Ecto neural progenitor cell (in vitro differentiated cells): Measurements from ENCODE around the gene EPHA8.

Source experiments
- DNase-seq: peaks from one replicate; pipeline ENCODE4 v3.0.0-alpha.2; 2018; ENCODE audit warnings: low spot score

EPHA8 gene

DNA sequence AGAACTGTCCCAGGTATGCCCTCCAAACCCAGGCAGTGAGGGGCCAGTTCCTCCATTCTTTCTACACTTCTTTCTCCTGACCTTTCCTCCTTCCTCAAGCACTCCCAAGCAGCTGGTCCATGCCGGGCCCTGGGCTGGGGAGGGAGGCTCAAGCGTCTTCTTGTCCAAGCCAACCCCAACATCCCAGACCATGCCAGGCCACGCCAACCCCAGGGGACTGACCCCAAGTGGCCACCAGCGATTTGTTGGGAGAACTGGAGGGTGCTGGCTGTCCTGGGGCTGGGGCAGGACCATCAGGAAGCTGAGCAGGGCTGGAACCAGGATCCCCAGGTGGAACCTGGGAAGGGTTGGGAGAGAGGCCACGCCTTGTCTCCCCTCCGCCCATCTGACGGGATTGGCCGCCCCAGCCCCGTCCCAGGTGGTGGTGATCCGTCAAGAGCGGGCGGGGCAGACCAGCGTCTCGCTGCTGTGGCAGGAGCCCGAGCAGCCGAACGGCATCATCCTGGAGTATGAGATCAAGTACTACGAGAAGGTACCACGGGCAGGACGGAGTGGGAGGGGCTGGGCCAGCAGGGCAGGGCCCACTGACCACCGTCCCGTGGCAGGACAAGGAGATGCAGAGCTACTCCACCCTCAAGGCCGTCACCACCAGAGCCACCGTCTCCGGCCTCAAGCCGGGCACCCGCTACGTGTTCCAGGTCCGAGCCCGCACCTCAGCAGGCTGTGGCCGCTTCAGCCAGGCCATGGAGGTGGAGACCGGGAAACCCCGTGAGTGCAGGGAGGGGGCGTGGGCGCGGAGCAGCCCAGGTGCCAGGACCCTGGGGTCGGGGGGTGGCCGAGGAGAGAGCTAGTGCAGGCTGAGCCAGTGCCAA lies 29.9 kb downstream of the EPHA8 start:
- DNase-seq, result no peak

DNA sequence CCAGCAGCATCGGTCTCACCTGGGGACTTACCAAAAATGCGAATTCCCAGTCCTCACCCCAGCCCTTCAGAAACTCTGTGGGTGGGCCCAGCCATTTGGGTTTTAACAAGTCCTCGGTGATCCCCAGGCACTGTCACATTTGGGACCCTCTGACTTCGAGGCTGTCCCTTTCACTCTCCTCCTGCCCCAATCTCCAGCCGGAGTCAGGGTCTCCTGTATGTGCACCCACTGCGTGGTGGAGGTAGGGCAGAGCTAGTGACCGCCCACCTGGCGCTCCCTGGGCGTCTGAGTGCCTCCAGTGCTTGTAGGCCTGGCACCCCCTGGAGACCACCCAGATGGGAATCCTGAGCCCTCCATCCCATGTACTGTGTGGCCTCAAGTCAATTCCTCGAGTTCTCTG lies 31.1 kb downstream of the EPHA8 start:
- no peak for DNase-seq

DNA sequence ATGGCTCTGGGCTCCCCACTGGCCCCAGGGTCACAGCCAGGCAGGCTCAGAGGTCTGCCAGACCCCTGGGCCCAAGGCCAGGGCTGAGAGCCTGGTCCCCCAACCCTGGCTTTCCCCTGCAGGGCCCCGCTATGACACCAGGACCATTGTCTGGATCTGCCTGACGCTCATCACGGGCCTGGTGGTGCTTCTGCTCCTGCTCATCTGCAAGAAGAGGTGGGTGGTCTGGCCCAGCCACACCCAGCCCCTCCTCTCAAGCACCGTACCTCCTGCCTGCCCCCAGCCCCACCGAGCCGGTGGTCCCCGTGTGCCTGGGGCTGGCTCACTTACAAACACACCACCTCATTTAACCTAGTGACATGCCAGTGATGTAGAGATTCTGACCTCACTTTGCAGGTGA lies 31.8 kb downstream of the EPHA8 start:
- DNase-seq, result no peak

DNA sequence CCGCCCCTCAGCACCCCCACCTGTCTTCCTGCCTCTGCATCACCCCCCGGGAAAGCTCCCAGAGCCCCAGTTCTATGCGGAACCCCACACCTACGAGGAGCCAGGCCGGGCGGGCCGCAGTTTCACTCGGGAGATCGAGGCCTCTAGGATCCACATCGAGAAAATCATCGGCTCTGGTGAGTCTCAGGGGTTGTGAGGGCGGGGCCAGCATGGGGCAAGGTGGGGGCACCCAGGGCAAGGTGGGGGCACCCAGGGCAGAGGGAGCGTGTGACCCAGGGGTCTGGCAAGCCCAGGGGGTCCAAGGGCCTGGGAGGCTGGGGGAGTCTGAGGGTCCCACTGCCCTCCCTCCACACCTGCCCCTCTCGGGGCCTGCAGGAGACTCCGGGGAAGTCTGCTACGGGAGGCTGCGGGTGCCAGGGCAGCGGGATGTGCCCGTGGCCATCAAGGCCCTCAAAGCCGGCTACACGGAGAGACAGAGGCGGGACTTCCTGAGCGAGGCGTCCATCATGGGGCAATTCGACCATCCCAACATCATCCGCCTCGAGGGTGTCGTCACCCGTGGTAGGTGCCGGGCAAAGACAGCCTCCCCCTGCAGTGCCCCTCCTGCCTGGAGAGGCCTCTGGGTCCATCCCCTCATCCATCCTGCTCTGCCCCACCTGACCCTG lies 34.1 kb downstream of the EPHA8 start:
- DNase-seq, result no peak

DNA sequence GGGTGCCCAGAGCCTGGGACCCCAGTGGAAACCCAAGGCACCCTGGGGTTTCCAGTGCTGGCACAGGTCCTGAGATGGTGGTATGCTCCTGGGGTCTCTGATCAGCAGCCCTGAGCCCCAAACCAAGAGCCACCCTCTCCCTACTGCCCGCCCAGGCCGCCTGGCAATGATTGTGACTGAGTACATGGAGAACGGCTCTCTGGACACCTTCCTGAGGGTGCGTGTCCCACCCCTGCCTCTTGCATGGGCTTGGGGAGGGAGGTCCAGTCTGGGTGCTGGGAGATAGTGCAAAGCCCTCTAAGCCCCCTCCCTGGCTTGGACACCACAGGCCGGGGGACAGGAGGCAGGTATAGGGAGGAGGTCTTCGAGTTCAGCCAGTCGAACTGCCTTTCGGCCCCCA lies 34.7 kb downstream of the EPHA8 start:
- no peak for DNase-seq

DNA sequence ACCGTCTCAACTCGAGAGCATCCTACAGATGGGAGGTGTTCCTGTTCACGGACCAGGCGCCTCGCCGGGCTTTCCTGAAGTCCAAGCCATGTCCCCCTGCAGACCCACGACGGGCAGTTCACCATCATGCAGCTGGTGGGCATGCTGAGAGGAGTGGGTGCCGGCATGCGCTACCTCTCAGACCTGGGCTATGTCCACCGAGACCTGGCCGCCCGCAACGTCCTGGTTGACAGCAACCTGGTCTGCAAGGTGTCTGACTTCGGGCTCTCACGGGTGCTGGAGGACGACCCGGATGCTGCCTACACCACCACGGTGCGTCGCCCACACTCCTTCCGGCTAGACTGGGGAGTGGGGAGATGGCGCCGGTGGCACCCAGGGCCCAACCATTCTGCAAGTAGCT lies 35.4 kb downstream of the EPHA8 start:
- no peak for DNase-seq

DNA sequence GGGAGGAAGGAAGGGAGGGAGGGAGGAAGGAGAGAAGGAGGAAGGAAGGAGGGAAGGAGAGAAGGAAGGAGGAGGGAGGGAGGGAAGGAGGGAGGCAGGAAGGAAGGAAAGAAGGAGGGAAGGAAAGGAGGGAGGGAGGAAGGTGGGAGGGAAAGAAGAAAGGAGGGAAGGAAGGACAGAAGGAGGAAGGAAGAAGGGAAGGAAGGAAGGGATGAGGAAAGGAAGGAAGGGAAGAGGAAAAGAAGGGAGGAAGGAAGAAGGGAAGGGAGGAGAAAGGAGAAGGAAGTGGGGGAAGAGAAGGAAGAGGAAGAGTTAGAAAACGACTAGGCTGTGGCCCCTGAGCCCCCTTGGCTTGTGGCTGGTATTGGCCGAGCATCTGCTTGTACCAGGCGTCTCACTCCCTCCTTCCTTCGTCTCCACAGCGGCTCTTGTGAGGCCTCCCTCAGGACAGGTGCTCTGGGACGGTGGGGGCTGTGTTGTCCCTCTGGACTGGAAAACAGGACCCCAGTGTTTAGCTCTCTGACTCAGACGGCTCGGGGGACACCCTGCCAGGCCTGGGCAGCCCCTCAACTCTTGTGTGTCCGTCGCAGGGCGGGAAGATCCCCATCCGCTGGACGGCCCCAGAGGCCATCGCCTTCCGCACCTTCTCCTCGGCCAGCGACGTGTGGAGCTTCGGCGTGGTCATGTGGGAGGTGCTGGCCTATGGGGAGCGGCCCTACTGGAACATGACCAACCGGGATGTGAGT lies 37.0 kb downstream of the EPHA8 start:
- DNase-seq, result no peak

DNA sequence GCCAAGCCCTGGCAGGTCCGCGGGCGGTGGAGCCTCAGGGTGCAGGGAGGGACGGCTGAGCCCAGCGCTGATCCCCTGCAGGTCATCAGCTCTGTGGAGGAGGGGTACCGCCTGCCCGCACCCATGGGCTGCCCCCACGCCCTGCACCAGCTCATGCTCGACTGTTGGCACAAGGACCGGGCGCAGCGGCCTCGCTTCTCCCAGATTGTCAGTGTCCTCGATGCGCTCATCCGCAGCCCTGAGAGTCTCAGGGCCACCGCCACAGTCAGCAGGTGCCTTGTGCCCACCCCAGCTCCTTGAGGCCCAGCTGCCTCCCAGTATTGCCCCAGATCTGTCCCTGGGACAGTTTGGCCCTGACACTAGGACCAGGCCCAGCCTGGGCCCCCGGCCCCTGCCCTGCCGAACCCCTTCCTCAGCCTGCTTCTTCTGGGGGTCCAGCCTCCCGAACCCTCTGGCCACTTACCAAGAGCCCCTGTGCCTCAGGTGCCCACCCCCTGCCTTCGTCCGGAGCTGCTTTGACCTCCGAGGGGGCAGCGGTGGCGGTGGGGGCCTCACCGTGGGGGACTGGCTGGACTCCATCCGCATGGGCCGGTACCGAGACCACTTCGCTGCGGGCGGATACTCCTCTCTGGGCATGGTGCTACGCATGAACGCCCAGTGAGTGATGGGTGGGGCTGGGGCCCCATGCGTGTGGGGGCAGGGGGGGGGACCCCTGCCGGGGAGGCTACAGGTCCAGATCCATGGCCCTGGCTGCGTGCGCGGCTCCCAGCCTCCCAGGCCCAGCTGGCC lies 37.7 kb downstream of the EPHA8 start:
- no peak for DNase-seq

DNA sequence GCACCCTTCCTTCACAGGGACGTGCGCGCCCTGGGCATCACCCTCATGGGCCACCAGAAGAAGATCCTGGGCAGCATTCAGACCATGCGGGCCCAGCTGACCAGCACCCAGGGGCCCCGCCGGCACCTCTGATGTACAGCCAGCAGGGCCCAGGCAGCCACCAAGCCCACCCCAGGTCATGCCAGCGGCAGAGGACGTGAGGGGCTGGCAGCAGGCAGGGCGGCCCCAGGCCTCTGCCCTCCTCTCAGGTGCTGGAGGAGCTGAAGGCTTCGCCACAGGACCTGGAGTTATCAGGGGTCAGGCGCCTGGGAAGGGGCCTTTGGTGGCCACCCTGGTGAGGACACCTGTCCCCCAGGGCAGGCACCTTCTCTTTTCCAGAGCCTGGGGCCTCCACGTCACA lies 38.3 kb downstream of the EPHA8 start:
- DNase-seq, result no peak

DNA sequence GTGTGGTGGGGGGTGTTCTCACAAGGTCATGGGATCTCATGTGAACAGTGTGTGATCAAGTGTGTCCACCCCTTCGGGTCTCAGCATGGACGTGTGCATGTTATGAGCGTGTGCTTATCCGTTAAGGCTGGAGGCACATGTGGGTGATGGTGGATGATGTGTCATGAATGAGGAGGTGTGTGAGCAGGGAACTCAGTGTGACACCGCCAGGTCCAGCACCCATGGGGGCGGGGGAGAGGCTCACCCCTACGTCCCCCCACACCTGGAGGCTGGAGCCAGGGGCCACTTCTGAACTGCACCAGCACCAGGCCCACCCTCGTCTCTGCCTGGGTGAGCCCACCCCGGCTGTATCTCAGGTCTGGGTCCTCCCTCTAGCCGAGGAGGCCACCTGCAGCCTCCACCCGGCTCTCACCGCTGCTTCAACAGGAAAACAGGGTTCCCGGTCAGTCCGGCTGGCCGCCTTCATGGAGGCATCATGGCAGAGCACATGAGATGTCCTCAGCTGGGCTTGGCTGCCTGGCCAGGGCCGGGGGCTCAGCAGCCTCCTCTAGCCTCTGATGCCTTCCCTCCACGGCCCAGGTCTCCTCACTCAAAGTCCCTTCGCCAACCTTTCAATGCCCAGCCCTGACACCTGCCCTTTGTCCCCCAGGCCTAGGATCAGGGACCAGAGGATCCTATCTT lies 38.9 kb downstream of the EPHA8 start:
- no peak for DNase-seq

DNA sequence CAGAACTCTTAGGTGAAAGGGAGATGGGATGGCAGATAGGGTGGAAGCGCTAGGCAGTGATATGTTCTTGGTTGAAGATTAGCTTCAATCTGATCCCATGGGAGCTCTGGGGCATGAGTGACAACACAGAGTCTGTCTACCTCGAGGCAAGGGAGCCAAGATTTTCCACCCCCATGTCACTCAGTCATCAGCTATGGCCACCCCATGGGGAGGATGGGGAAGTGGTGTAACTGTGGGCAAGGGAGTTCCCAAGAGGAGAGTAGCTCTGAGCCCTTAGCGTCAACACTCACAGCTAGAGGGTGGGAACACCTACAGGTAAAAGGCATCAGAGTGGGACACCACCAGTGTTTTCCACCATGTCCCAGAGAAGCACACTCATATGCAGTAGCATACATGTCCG lies 42.9 kb downstream of the EPHA8 start:
- no peak for DNase-seq

DNA sequence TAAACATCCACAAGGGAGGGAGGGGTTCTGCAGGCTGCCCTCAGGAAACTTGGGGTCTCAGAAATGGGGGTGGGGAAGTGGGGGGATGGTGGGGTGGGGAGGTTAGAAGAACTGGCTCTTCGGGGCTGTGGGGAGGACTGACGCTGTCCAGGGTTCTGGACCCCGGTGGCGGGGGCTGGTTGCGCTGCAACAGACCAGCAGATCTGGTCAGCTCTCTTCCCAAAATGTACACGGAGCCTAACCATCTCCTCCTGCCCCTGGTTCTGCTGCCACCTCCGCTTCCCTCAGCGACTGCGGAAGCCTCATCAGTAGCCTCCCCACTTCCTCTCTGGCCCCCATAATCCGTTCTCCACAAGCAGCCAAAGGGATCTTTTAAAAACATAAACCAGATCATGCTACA lies 43.9 kb downstream of the EPHA8 start:
- DNase-seq, result no peak

DNA sequence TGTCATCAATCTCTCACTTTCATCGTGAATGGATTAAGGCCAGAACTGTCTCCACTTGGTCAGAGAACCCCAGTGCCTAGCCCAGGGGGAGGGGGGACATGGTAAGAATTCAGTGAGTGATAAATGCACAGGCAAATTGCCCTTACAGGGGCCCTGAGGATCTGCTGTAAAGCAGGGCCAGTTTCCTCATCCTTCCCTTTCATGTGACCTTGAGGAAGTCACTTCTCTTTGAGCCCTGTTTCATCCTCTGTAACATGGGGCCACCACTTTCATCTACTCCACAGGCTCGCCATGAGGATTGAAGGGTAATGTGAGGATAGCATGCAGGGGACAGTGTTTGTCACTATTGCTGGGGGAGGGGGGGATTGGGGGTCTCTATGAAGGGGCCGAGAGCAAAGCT lies 45.1 kb downstream of the EPHA8 start:
- no peak for DNase-seq

DNA sequence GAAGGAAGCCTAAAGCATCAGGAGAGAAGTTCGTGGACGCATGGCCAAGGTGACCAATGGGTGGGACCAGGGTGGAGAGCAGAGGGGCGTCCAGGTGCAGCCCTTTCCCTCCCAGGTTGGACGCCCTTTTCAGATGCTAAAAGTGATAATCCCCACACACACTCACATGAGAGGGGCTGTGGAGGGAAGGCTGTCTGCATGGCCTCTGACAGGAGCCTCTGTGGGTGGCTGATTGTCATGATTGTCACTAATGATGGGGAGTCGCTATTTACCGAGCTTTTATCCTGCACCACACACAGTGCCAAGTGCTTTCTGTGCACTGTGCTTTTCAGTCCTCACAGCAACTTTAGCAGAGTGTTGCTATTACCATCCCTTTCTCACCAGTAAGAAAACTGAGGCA lies 46.0 kb downstream of the EPHA8 start:
- no peak for DNase-seq

DNA sequence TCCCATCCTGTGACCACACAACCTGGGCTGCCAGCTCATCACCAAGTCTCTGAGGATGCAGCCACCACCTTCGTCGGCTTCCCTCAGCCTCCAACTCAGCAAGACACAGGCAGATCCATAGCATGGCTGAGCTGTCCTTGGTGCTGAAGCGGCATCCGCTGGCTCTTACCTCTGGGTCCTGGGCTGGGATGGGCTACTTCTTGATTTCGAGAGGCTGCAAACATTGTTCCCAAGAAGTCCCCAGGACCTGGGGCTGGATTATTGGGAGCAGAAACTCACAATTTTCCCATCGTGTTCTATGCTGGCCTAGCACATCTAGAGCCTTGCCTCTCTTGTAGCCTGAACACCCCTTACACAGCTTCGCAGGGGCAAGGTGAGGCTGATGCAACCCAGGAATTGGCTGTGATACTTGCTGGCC lies 48.2 kb downstream of the EPHA8 start:
- DNase-seq, result peak; percentile 88

DNA sequence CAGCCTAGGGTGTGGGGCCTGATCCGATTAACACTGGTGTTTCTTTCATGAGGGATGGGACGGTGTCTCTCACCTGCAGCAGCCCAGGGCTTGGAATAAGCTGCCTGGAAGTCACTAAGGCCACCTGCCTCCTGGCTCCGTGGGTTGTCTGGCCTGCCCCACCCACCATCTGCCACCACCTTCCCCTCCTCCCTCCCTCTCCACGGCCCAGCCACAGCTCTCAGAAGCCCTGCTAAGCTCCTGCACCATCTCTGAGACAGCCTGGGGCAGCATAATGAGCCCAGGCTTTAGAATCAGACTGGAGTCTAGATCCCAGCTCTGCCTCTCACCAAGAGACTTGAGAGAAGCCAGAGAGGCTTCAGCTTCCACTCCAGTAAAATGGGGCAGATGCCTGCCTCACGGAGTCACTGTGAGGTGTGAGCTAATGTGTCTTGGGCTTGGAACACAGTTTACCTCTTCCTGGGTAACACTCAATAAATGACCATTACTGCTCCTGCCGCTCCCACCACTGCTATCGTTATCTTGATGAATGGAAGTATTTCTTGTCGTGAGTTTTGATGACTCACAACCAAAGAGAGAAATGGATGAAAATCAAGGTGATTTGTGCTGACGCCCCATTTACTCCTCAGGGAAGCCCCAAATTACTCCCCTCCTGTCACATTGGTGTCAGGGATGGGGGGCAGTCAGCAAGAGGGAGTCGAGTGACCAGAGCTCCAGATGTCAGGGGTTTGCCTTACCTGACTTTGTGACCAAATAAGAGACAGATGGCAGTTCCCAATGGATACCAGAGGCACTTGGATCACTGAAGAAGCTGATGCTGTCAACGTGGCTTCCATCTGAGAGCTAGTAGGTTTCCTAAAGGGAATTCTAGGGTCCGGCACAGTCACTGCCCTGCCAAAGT lies 49.6 kb downstream of the EPHA8 start:
- no peak for DNase-seq

DNA sequence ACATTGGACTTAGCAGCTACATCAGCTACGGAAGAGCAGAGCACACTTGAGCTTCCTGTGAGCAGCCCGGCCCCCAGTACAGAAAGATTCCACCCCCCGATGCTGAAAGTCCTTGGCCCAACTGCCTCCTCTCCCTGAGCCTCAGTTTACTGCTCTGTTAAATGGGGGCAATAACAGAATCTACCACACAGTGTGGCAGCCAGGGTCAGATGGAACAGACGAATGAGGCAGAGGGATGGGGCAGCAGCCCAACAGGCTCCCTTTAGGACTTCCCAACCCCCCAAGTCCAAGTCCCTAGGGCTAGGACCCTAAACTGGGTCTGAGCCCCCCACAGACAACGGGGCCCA lies 50.3 kb downstream of the EPHA8 start:
- DNase-seq, result no peak

DNA sequence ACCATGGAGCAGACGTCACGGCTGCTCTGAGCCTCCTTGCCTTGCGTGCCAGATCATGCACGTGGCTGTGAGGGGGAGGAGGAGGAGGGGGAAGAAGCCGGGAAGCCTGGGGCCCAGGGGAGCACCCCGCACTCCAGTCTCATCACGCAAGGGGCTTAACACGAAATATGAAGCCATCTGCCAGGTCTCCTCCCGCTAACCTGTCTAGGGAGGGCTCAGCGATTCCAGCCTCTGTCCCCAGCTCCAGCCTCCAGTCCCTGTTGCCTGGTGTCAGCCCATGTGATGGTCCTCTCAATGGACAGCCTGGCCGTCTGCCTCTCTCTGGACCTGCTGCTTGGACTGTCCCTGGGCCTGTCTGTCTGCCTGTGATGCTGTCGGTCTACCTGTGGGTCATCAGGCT lies 50.7 kb downstream of the EPHA8 start:
- no peak for DNase-seq

DNA sequence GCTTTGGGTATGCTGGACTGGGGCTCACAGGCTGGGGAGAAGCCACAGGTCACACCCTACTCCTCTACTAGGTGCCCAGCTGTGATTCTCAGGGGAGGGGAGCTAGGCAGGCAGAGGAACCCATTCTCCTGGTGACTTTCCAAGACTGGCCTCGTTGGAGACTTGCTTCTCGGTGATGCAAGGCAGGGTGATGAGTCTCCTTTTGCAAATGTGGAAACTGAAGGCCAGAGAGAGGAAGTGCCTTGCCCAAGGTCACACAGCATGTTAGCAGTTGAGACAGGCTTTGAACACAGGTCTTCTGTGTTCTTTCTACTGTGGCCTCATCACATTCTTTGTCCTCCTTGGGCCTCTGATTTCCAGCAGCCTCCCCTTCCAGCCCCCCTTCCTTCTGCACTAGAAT lies 52.6 kb downstream of the EPHA8 start:
- no peak for DNase-seq

DNA sequence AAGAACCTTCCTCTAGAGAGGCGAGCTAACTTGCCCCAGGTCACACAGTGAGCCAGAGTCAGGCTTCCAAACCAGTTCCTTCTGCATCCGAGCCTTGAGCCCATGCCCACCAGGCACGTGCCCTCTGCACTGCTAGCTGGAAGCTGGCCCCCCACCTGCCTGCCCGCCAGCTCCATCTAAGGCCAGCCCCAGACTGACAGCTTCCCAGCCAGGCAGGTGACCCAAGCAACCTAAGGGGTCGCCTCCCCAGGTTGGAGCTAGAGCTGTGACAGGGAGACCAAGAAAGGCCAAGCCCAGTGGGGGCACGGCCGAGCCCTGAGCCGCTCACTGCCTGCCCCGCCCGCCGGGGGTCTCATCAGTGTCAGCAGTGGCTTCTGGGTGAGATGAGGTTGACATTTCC lies 53.3 kb downstream of the EPHA8 start:
- DNase-seq, result no peak

DNA sequence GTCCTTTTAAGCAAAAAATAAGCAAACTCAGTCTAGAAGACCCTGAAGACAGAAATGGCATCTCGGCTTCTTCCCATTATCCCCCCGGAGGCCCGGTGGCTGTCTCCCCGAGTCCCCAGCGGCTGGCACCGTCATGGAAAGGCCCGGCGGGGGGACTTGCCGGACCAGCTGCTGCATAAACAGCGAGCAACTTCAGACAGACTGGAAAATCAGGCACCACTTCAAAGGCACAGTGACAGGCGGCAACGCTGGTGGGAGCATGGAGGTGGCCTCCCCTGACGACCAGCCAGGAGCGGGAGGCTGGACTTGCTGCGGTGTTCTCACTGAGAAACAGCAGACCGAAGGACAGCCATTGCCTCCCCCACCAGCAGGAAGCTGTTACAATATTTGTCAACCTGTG lies 54.8 kb downstream of the EPHA8 start:
- no peak for DNase-seq
